ENCODE measurements around the gene RFX6.
"Not testable (repeated sequence)": the region's sequence is repeated elsewhere in the genome, so short reads cannot be mapped to it uniquely, and the experiment has no call there.

The RFX6 gene, protein sequence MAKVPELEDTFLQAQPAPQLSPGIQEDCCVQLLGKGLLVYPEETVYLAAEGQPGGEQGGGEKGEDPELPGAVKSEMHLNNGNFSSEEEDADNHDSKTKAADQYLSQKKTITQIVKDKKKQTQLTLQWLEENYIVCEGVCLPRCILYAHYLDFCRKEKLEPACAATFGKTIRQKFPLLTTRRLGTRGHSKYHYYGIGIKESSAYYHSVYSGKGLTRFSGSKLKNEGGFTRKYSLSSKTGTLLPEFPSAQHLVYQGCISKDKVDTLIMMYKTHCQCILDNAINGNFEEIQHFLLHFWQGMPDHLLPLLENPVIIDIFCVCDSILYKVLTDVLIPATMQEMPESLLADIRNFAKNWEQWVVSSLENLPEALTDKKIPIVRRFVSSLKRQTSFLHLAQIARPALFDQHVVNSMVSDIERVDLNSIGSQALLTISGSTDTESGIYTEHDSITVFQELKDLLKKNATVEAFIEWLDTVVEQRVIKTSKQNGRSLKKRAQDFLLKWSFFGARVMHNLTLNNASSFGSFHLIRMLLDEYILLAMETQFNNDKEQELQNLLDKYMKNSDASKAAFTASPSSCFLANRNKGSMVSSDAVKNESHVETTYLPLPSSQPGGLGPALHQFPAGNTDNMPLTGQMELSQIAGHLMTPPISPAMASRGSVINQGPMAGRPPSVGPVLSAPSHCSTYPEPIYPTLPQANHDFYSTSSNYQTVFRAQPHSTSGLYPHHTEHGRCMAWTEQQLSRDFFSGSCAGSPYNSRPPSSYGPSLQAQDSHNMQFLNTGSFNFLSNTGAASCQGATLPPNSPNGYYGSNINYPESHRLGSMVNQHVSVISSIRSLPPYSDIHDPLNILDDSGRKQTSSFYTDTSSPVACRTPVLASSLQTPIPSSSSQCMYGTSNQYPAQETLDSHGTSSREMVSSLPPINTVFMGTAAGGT

GRCh38 chr6:116876635-116877611, at the start of gene RFX6:
RFX6 (plus strand) TSS chr6:116877242; CDS start chr6:116877276, 34 bp downstream.
- DNase-seq (ENCODE audit: low spot score), result peak; percentile 15

GRCh38 chr6:116827561-116828240, 49.3 kb upstream of the RFX6 start:
- no peak for DNase-seq (ENCODE audit: low spot score)

- DNase-seq (ENCODE audit: low spot score), result no peak
Observed at GRCh38 chr6:116828983-116829382, 48.1 kb upstream of the RFX6 start, which contains the start of gene GPRC6A. GPRC6A (minus strand) TSS chr6:116829083; CDS start chr6:116829013, 70 bp downstream.

GRCh38 chr6:116834526-116834925, 42.5 kb upstream of the RFX6 start:
- DNase-seq (ENCODE audit: low spot score), result not testable (repeated sequence)

- no peak for DNase-seq (ENCODE audit: low spot score)
Observed at GRCh38 chr6:116836606-116837342, 40.3 kb upstream of the RFX6 start.

DNA sequence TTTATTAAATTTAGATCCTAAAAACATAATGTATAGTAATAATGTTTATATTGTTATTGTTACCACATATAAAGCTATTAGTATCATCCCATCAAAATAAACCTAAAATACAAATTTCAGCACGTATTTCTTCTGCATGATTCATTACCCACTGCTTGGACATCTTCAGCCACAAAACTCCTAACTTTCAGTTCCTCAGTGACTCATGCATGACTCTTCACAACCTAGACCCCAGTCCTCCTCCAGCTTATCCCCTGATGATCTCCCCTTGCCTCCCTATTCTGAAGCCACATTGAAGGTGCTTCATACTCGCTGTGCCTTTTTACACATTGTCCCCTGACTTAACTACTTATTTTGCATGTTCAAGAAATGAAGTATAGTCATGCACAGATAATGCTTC, 37.0 kb upstream of the RFX6 start:
- peak; percentile 13 for DNase-seq (ENCODE audit: low spot score)

DNA sequence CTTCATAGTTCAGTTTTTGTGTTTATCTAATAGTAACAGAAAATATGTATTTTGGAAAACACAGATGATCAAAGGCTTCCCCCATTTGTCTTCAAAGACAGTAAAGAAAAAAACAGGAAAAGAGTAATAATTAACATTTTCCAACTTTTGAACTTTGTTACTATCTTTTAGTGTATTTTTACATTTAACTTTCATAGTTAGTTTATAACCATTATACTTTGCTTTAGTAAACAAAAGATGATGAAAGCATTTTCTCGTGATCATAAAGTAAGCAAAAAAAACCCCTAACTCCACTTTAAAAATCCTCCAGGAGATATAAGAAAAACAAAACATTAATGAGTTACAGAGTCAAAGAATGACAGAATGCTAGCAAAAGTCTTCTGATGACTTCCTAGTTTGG, 34.6 kb upstream of the RFX6 start:
- no peak for DNase-seq (ENCODE audit: low spot score)

- peak; percentile 28 for DNase-seq (ENCODE audit: low spot score)
Observed at GRCh38 chr6:116847227-116847626, 29.8 kb upstream of the RFX6 start.

- no peak for DNase-seq (ENCODE audit: low spot score)
Observed at GRCh38 chr6:116858060-116858459, 19.0 kb upstream of the RFX6 start.

DNA sequence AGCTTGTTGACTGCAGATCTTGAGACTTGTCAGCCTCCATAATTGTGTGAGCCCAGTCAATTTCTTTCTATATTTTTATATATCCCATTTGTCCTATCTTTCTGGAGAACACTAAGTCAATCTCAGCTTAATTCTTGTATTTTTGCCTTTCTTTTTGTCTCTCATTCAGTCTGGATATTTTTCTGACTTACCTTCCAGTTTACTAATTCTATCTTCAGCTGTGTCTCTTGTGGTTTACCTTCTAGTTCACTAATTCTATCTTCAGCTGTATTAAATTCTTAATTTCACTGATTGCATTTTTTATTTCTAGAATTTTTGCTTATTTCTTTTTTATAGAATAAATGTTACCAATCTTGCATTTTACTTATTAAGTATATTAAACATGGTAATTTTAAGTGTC, 17.8 kb upstream of the RFX6 start:
- DNase-seq (ENCODE audit: low spot score), result no peak

- no peak for DNase-seq (ENCODE audit: low spot score)
Observed at GRCh38 chr6:116866281-116866871, 10.7 kb upstream of the RFX6 start.

DNA sequence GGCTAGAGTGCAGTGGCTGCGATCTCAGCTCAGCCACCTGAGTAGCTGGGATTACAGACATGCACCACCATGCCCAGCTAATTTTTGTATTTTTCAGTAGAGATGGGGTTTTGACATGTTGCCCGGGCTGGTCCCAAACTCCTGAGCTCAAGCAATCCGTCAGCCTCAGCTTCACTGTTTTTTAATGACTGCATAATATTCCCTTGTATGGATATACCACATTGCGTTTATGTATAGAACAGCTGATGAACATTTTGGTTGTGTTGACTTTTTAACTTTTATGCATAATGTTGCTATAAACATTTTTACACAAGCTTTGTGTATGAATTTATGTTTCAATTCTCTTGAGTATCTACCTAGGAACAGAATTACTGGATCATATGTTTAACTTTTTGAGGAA, 4.3 kb upstream of the RFX6 start:
- DNase-seq (ENCODE audit: low spot score), result no peak

- no peak for DNase-seq (ENCODE audit: low spot score)
Observed at GRCh38 chr6:116876107-116876506, 935 bp upstream of the RFX6 start.

GRCh38 chr6:116877743-116878142, 701 bp downstream of the RFX6 start:
- DNase-seq (ENCODE audit: low spot score), result no peak

DNA sequence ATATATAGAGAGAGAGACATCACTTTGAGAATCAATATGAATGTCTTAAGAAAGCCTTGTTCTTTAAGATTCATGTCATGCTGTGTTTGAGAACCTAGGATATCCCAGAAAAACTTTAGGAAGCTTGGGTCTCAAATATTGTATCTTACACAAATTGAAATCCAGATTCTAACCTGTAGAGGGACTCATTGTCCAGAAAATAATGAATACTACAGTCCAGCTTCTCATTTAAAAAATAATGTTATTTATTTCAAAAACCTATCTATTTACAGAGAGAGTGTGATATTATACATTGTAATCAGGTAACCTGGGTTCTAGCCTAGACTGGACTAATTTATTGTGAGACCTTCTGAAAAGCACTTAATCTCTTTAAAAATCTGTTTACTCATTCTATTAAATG, 4.2 kb downstream of the RFX6 start:
- DNase-seq (ENCODE audit: low spot score), result no peak

GRCh38 chr6:116883005-116883404, 6.0 kb downstream of the RFX6 start:
- no peak for DNase-seq (ENCODE audit: low spot score)

GRCh38 chr6:116884530-116884929, 7.5 kb downstream of the RFX6 start:
- DNase-seq (ENCODE audit: low spot score), result no peak

DNA sequence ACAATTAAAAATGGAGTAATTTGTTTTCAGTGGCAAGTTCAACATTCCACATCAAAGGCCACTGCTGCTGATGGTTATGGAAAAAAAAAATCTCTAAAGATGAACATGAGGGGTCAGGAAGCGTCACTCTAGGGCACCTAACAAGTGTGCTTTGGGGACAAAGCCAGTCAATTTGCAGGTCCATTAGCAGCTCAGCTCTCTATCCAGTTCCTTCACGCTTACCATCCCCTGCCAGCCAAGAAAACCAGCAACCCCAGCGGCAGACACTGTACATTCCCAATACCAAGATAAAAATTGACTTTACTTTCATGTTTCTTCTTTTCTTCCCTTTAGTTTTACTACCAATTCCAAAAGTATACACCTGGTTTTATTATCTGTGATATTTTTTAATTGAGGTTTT, 10.1 kb downstream of the RFX6 start:
- DNase-seq (ENCODE audit: low spot score), result no peak

DNA sequence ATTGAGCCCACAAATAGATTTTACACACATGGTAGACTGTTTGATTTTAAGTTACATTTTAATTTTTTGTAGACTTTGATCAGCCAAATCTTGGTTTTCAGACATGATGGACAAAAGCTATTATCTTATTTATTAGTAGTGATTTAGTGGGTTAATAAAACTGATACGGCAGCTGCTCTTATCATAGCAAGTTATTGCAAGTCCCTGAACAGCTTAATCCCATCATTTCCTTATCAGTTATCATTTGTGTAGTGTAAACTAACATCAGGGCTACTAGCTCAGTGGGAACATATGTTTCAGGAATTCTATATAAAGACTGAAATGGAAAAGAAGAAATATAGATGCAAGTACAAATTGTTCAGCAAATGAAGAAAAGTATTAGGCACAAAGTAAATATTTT, 10.9 kb downstream of the RFX6 start:
- DNase-seq (ENCODE audit: low spot score), result no peak
